ENCODE data around the gene ARL2. TPM values are rescaled to one million over a fixed set of nuclear protein-coding genes. Genes with fewer than 3 reads are reported as not detected.

Gene ARL2
- total and polyA plus RNA-seq, 7 donors: 109 to 171 (median 154) TPM

DNA sequence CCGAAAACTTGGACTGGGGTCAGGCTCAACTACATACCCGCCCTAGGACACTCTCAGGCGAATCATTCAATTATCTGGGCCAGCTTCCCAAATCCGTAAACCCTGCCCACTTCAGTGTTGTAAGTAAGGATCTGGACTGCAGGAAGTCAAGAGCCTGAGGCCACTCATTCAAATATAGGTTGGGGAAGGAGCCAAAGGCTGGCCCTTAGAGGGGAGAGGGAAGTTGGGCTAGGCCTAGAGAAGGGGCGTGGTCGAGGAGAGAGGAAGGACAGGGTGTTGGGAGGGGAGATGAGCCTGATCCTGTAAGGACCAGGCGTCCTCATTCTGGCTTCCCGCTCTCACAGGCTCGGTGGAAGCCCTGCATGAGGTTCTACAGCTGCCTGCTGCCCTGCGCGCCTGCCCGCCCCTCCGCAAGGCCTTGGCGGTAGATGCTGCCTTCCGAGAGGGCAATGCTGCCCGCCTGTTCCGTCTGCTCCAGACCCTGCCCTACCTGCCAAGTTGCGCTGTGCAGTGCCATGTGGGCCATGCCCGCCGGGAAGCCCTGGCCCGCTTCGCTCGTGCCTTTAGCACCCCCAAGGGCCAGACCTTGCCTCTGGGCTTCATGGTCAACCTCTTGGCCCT lies 30.0 kb downstream of the ARL2 start:
- ATAC-seq: no peak
- H3K9me3 ChIP-seq: no peaks in the 10 kb centered on the region
- H3K27me3 ChIP-seq (ENCODE audit: insufficient read depth in 3 of 3, low read length in 2 of 3): no peaks in the 10 kb centered on the region
- TF ChIP-seq, protein P1, sequence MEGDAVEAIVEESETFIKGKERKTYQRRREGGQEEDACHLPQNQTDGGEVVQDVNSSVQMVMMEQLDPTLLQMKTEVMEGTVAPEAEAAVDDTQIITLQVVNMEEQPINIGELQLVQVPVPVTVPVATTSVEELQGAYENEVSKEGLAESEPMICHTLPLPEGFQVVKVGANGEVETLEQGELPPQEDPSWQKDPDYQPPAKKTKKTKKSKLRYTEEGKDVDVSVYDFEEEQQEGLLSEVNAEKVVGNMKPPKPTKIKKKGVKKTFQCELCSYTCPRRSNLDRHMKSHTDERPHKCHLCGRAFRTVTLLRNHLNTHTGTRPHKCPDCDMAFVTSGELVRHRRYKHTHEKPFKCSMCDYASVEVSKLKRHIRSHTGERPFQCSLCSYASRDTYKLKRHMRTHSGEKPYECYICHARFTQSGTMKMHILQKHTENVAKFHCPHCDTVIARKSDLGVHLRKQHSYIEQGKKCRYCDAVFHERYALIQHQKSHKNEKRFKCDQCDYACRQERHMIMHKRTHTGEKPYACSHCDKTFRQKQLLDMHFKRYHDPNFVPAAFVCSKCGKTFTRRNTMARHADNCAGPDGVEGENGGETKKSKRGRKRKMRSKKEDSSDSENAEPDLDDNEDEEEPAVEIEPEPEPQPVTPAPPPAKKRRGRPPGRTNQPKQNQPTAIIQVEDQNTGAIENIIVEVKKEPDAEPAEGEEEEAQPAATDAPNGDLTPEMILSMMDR (IDR thresholded peaks at IDR 0.05): no peak
- intact Hi-C loops (cut with DNase I): loop anchor here (5.0 kb wide), 1 partner anchor 38 kb away; the partner anchor contains the start of genes CDCA5 (in 2 of the 2) and ZFPL1 (in 2 of the 2)
- 87 to 89% (median 88%) methylated on average over 13 to 23 of the region's 23 CpGs for WGBS, 3 donors
- peaks cover 0 to 26% of the 10 kb centered on the region in 2 donors for H3K36me3 ChIP-seq (ENCODE audit: insufficient read depth in 1 of 2, low read depth in 1 of 2)
- no peak overlapping the region for H3K4me3 ChIP-seq
- no peak overlapping the region for H3K27ac ChIP-seq
- peak; percentile 33 to 63 for DNase-seq
- H3K4me1 ChIP-seq: peaks cover 26% of the 10 kb centered on the region

DNA sequence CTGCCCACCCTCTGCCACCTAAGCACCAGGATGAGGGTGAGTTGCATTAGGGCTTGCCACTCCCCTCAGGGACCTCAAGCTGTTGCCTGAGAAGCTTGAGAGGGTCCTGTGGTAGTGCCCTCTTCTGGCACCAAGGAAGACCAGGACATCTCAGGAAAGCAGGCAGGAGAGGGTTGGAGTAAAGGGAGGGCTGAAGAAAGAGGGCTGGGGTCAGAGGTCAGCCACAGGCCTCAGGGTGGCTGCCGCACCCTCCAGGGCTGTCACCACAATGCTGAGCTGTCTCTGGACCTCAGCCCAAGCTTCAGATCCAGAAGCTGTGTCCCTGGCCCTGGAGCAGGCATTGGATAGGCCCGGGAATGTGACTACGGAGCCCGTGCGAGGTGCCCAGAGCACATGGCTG lies 31.1 kb downstream of the ARL2 start:
- DNase-seq (no peak), ATAC-seq (no peak)
- H3K9me3 ChIP-seq: no peaks in the 10 kb centered on the region
- H3K27me3 ChIP-seq (ENCODE audit: insufficient read depth in 3 of 3, low read length in 2 of 3): no peaks in the 10 kb centered on the region
- 86 to 92% (median 91%) methylated on average over 5 of the region's 5 CpGs for WGBS, 3 donors
- no peak overlapping the region for H3K27ac ChIP-seq
- TF ChIP-seq, protein P1 (IDR thresholded peaks at IDR 0.05): no peak
- H3K4me3 ChIP-seq: no peak overlapping the region
- peaks cover 22% of the 10 kb centered on the region for H3K4me1 ChIP-seq
- intact Hi-C loops (cut with DNase I): no loop called here
- peaks cover 0 to 16% of the 10 kb centered on the region in 2 donors for H3K36me3 ChIP-seq (ENCODE audit: insufficient read depth in 1 of 2, low read depth in 1 of 2)

DNA sequence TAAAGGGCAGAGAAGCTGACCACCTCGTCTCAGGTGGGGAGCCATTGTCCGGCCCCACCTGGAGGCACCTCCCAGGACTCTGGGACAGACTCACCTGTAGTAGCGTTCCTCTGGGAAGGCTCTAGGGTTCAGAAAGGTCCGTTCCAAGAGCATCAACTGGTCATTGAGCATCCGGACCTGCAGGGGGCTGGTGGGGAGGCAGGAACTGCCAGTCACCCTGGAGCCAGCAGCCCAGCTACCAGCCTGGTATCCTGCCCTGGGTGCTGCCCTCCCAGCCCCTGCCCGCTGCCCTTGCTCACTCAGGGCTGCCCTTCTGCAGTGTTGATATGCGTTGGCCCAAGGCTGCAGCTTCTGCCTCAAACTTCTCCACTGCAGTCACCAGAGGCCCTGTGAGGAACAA lies 31.8 kb downstream of the ARL2 start:
- H3K27ac ChIP-seq: no peak overlapping the region
- intact Hi-C loops (cut with DNase I): no loop called here

DNA sequence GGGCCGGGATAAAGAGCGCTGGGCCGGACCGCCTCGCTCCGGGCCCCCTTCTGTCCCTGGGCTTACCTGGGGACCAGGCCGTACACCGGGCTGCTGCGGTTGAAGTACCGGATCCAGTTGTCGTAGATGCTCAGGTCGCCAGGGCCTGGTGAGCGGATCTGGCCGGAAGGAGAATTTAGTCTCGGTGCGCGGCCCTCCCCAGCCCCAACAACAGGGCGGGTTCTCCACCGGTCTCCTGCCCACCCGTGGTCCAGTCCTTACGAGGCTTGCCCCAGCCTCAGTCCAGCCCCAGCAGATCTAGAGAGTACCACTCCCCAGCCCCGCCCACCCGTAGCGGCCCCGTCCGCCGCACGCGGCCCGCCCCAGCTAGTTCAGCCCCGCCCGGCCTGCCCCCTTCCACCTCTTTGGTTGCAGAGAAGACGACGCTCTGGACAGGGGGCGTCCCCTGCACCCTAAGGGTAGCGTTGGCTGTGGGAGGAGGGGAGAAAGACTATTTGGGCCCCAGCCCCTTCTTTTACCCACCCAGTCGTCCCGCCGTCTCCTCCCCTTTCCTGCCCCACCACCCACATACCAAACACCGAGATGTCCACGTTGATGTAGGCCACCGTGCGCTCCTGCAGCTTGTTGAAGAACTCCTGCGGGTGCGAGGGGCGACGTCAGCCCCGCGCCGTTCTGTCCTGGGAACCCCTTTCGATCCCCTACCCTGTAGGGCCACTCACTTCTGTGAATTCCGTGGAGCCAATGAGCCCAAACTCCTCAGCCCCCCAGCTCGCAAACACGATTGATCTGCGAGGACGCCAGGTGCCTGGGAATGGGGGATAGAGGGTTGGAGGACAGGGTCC lies 33.8 kb downstream of the ARL2 start:
- peaks cover 5% of the 10 kb centered on the region for H3K4me1 ChIP-seq
- H3K27me3 ChIP-seq (ENCODE audit: insufficient read depth in 3 of 3, low read length in 2 of 3): no peaks in the 10 kb centered on the region
- intact Hi-C loops (cut with DNase I): no loop called here
- TF ChIP-seq, protein P1 (IDR thresholded peaks at IDR 0.05): no peak
- peaks cover 0 to 15% of the 10 kb centered on the region in 2 donors for H3K36me3 ChIP-seq (ENCODE audit: insufficient read depth in 1 of 2, low read depth in 1 of 2)
- H3K27ac ChIP-seq: no peak overlapping the region
- 18 to 21% (median 18%) methylated on average over 47 to 56 of the region's 56 CpGs for WGBS, 3 donors
- no peaks in the 10 kb centered on the region for H3K9me3 ChIP-seq
- H3K4me3 ChIP-seq: peak overlapping the region; percentile 59
- ATAC-seq: peak in 2 of 4 donors; percentile 20 to 42
- DNase-seq: peak; percentile 35 to 62

More for the DNA sequence above, 31.8 kb downstream of the ARL2 start:
- ATAC-seq (no peak), DNase-seq (no peak)
- Histone ChIP-seq H3K36me3 (ENCODE audit: insufficient read depth in 1 of 2, low read depth in 1 of 2) (peaks cover 0 to 15% of the 10 kb centered on the region in 2 donors), H3K4me3 (no peak overlapping the region), H3K4me1 (peaks cover 17% of the 10 kb centered on the region), H3K27me3 (ENCODE audit: insufficient read depth in 3 of 3, low read length in 2 of 3) (no peaks in the 10 kb centered on the region), H3K9me3 (no peaks in the 10 kb centered on the region)
- TF ChIP-seq, protein P1 (IDR thresholded peaks at IDR 0.05): no peak
- 82 to 89% (median 86%) methylated on average over 7 of the region's 7 CpGs for WGBS, 3 donors
